Endothelial cell (in vitro differentiated cells): ENCODE data around the gene RPL7A. TPM values are rescaled to one million over a fixed set of nuclear protein-coding genes. Genes with fewer than 3 reads are reported as not detected.
"Not testable (repeated sequence)": the region's sequence is repeated elsewhere in the genome, so short reads cannot be mapped to it uniquely, and the experiment has no call there.

Experiments
- DNase-seq: peaks from one replicate; pipeline ENCODE4 v3.0.0; 2021; ENCODE audit warnings: low spot score
- H3K27ac Mint-ChIP-seq: one replicate; pipeline ENCODE4 v1.8.0; 2021; ENCODE audit warnings: mixed read lengths, inconsistent platforms; ENCODE audit not compliant: unreplicated experiment
- H3K27me3 Mint-ChIP-seq: one replicate; pipeline ENCODE4 v1.8.0; 2021; ENCODE audit warnings: mild to moderate bottlenecking, moderate library complexity, mixed read lengths, inconsistent platforms; ENCODE audit not compliant: unreplicated experiment
- H3K36me3 Mint-ChIP-seq: one replicate; pipeline ENCODE4 v1.8.0; 2021; ENCODE audit warnings: mild to moderate bottlenecking, low read depth, mixed read lengths, inconsistent platforms; ENCODE audit not compliant: unreplicated experiment
- H3K4me1 Mint-ChIP-seq: one replicate; pipeline ENCODE4 v1.8.0; 2021; ENCODE audit warnings: mild to moderate bottlenecking, mixed read lengths, inconsistent platforms; ENCODE audit not compliant: unreplicated experiment
- H3K4me3 Mint-ChIP-seq: one replicate; pipeline ENCODE4 v1.8.0; 2021; ENCODE audit warnings: mild to moderate bottlenecking, mixed read lengths, inconsistent platforms; ENCODE audit not compliant: unreplicated experiment
- H3K9me3 Mint-ChIP-seq: one replicate; pipeline ENCODE4 v1.8.0; 2021; ENCODE audit warnings: mixed read lengths, inconsistent platforms; ENCODE audit not compliant: unreplicated experiment
- CTCF ChIP-seq: fragments of 200-600 bp; sonication (generic); IDR thresholded peaks from one replicate; pipeline ENCODE4 v1.5.0; 2021; ENCODE audit warnings: antibody characterized with exemption; ENCODE audit not compliant: unreplicated experiment
- total RNA-seq: library from RNA; stranded (reverse); fragmentation: NEBNext Ultra II Directional; extraction: Animal tissue kit (Norgen Biotek cat#: 25700); gene quantifications from one replicate; pipeline ENCODE4 v1.2.1, GENCODE V29; 2021; ENCODE audit not compliant: unreplicated experiment

The RPL7A gene
- total RNA-seq, 1 donor from 2014 or later = 2,006 TPM

- Mint-ChIP-seq H3K4me1 (no peaks in the 10 kb centered on the region), H3K9me3 (no peaks in the 10 kb centered on the region), H3K4me3 (no peak overlapping the region), H3K27ac (no peak overlapping the region), H3K36me3 (no peaks in the 10 kb centered on the region), H3K27me3 (peaks cover 2% of the 10 kb centered on the region)
- no peak for TF ChIP-seq CTCF
- DNase-seq = no peak
Measured at GRCh38 chr9:133389025-133389557, 41.1 kb downstream of the RPL7A start.

DNA sequence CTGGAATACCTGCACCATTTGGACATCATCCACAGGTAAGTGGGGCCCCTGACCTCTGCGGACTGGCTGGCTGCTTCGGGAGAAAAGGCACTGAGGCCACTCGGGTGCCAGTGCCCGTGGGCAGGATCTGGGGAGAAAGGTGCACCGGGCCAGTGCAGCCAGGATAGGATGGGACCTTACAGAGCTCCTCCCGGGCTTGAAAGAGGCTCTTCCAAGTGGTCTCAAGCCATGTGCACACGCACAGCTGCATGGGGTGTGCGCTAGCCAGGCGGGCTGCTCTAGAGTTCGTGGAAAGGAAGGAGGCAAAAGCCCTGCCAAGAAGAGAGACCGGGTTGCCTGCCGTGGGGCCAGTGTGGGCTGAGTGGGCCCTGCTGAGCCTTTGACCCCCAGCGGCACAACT, 41.5 kb downstream of the RPL7A start:
- Mint-ChIP-seq H3K4me1 (no peaks in the 10 kb centered on the region), H3K27ac (no peak overlapping the region), H3K27me3 (peaks cover 2% of the 10 kb centered on the region), H3K4me3 (no peak overlapping the region), H3K9me3 (no peaks in the 10 kb centered on the region), H3K36me3 (no peaks in the 10 kb centered on the region)
- DNase-seq = no peak
- no peak for TF ChIP-seq CTCF

- no peaks in the 10 kb centered on the region for H3K9me3 Mint-ChIP-seq
- peaks cover 5% of the 10 kb centered on the region for H3K27me3 Mint-ChIP-seq
- no peak overlapping the region for H3K27ac Mint-ChIP-seq
- no peak for TF ChIP-seq CTCF
- no peaks in the 10 kb centered on the region for H3K36me3 Mint-ChIP-seq
- no peak overlapping the region for H3K4me3 Mint-ChIP-seq
- no peak for DNase-seq
- H3K4me1 Mint-ChIP-seq = no peaks in the 10 kb centered on the region
Measured at GRCh38 chr9:133390713-133391112, 42.7 kb downstream of the RPL7A start.

DNA sequence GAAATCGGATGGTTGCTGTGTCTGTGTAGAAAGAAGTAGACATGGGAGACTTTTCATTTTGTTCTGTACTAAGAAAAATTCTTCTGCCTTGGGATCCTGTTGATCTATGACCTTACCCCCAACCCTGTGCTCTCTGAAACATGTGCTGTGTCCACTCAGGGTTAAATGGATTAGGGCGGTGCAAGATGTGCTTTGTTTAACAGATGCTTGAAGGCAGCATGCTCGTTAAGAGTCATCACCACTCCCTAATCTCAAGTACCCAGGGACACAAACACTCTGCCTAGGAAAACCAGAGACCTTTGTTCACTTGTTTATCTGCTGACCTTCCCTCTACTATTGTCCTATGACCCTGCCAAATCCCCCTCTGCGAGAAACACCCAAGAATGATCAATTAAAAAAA, 43.4 kb downstream of the RPL7A start:
- not testable (repeated sequence) for H3K4me1 Mint-ChIP-seq, H3K36me3 Mint-ChIP-seq, H3K27ac Mint-ChIP-seq, H3K9me3 Mint-ChIP-seq, DNase-seq, H3K4me3 Mint-ChIP-seq
- peaks cover 10% of the 10 kb centered on the region for H3K27me3 Mint-ChIP-seq

- not testable (repeated sequence) for H3K4me1 Mint-ChIP-seq, H3K27me3 Mint-ChIP-seq, H3K4me3 Mint-ChIP-seq, DNase-seq, H3K9me3 Mint-ChIP-seq, H3K27ac Mint-ChIP-seq, H3K36me3 Mint-ChIP-seq
Measured at GRCh38 chr9:133392308-133392707, 44.3 kb downstream of the RPL7A start.

- DNase-seq = no peak
- no peak overlapping the region for H3K4me3 Mint-ChIP-seq
- no peaks in the 10 kb centered on the region for H3K36me3 Mint-ChIP-seq
- peaks cover 8% of the 10 kb centered on the region for H3K27me3 Mint-ChIP-seq
- no peaks in the 10 kb centered on the region for H3K9me3 Mint-ChIP-seq
- H3K4me1 Mint-ChIP-seq = no peaks in the 10 kb centered on the region
- no peak for TF ChIP-seq CTCF
- no peak overlapping the region for H3K27ac Mint-ChIP-seq
Measured at GRCh38 chr9:133393399-133393798, 45.4 kb downstream of the RPL7A start.
